Mesothelial cell of epicardium (in vitro differentiated cells): Measurements from ENCODE around the gene NRIP3. TPM values are rescaled to one million over a fixed set of nuclear protein-coding genes. Genes with fewer than 3 reads are reported as not detected.

Source experiments
- DNase-seq, 2 experiments: peaks; one replicate each; pipeline ENCODE4 v3.0.0; 2021; ENCODE audit warnings: low spot score in 2 of 2; ENCODE audit not compliant: unreplicated experiment in 2 of 2
- H3K27ac Mint-ChIP-seq: 2 replicates; pipeline ENCODE4 v1.8.0; 2021; ENCODE audit warnings: mixed read lengths
- H3K27me3 Mint-ChIP-seq: 2 replicates; pipeline ENCODE4 v1.8.0; 2021; ENCODE audit warnings: low read depth, mixed read lengths
- H3K36me3 Mint-ChIP-seq: 2 replicates; pipeline ENCODE4 v1.8.0; 2021; ENCODE audit warnings: mixed read lengths
- H3K4me1 Mint-ChIP-seq: 2 replicates; pipeline ENCODE4 v1.8.0; 2021; ENCODE audit warnings: mixed read lengths
- H3K4me3 Mint-ChIP-seq: 2 replicates; pipeline ENCODE4 v1.8.0; 2021; ENCODE audit warnings: mild to moderate bottlenecking, moderate library complexity, mixed read lengths
- H3K9me3 Mint-ChIP-seq: 2 replicates; pipeline ENCODE4 v1.8.0; 2021; ENCODE audit warnings: mixed read lengths
- total RNA-seq: library from RNA; stranded (reverse); gene quantifications from 3 replicates; pipeline ENCODE4 v1.2.1, GENCODE V29; 2021
- TF ChIP-seq, protein P1 (sequence below): fragments of 200-600 bp; sonication (generic); IDR thresholded peaks from one replicate; pipeline ENCODE4 v1.5.0; 2021; ENCODE audit warnings: antibody characterized with exemption; ENCODE audit not compliant: unreplicated experiment

NRIP3 gene
- total RNA-seq, 1 donor from 2014 or later, result 1.5 TPM

DNA sequence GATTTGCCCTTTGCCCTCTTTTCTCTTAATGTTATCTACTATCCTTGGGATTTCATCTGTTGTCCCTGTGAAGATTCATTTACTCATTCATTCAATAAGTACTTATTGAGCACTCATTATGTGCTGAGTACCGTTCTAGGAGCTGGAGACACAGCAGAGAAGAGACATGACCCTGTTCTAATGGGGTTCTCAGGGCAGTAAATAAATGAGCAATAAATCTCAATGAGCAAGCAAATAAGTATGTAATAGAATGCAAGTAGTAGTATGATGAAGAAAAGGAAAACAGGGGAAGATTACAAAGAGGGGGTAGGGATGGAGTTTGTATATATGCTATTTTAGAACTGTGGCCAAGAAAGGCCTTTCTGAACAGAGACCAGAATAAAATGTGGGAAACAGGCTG is 34.2 kb upstream of the NRIP3 start:
- DNase-seq, result no peak
- Mint-ChIP-seq H3K4me1 (no peaks in the 10 kb centered on the region), H3K27me3 (no peaks in the 10 kb centered on the region), H3K4me3 (no peak overlapping the region), H3K9me3 (no peaks in the 10 kb centered on the region), H3K27ac (no peak overlapping the region), H3K36me3 (no peaks in the 10 kb centered on the region)
- TF ChIP-seq, protein P1, sequence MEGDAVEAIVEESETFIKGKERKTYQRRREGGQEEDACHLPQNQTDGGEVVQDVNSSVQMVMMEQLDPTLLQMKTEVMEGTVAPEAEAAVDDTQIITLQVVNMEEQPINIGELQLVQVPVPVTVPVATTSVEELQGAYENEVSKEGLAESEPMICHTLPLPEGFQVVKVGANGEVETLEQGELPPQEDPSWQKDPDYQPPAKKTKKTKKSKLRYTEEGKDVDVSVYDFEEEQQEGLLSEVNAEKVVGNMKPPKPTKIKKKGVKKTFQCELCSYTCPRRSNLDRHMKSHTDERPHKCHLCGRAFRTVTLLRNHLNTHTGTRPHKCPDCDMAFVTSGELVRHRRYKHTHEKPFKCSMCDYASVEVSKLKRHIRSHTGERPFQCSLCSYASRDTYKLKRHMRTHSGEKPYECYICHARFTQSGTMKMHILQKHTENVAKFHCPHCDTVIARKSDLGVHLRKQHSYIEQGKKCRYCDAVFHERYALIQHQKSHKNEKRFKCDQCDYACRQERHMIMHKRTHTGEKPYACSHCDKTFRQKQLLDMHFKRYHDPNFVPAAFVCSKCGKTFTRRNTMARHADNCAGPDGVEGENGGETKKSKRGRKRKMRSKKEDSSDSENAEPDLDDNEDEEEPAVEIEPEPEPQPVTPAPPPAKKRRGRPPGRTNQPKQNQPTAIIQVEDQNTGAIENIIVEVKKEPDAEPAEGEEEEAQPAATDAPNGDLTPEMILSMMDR, result no peak

DNA sequence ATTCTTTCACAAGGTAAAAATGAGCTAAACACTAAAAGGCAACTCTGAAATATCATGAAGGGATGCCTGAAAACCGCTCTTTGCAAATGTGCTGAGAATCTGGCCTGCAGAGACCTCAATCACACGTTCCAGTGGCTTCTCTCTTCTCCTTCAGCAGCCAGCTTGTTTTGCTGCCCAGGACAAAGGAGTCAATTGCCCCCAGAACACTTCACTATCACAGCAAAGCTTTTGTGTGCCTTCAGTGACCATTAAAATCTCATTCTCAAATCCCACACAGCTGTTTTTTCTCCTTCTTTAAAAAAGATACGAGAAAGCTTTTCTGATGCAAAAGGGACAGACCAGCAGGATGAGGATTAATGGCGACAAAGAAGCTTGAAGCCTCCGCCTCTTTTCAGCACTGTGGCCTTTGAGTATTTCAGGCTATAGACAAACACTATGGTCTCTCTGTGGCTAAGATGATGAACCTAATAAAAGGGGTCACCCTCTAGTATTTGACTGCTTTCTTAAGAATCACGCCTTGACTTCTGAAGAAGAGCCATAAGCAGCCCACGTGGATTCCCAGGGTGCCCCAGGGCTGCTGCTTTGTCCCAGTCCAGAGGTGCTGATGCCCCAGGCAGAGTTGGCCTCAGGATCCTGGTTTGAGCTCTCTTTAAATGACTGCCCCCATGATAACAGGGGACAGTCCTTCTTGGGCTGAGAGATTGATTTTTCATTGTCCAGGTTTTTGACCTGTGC is 33.4 kb upstream of the NRIP3 start:
- Mint-ChIP-seq H3K4me3 (no peak overlapping the region), H3K27ac (no peak overlapping the region), H3K27me3 (no peaks in the 10 kb centered on the region), H3K4me1 (no peaks in the 10 kb centered on the region), H3K36me3 (no peaks in the 10 kb centered on the region), H3K9me3 (no peaks in the 10 kb centered on the region)
- DNase-seq, result no peak
- TF ChIP-seq, protein P1, result no peak

DNA sequence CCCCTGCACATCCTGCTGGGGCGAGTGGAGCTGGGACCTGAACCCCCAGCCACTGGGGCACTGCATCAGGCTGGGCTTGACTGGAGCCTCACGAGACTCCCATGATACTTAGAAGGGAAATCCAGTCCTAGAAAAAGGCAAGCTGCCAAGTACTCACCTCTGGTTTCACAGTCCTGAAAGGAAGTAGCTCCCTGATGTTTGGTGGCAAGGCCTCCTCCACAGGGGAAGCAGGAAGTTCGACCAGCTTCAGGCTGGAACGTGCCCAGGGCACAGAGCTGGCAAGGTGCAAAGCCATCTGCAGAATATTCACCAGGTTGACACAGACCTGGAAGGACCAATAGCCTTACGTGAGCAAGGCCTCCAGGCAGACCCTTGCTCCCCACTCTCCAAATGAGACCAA is 26.8 kb upstream of the NRIP3 start:
- H3K27ac Mint-ChIP-seq, result no peak overlapping the region
- TF ChIP-seq, protein P1, result no peak
- H3K9me3 Mint-ChIP-seq, result no peaks in the 10 kb centered on the region
- no peak overlapping the region for H3K4me3 Mint-ChIP-seq
- H3K27me3 Mint-ChIP-seq, result no peaks in the 10 kb centered on the region
- no peaks in the 10 kb centered on the region for H3K36me3 Mint-ChIP-seq
- H3K4me1 Mint-ChIP-seq, result peaks cover 6% of the 10 kb centered on the region
- no peak for DNase-seq

DNA sequence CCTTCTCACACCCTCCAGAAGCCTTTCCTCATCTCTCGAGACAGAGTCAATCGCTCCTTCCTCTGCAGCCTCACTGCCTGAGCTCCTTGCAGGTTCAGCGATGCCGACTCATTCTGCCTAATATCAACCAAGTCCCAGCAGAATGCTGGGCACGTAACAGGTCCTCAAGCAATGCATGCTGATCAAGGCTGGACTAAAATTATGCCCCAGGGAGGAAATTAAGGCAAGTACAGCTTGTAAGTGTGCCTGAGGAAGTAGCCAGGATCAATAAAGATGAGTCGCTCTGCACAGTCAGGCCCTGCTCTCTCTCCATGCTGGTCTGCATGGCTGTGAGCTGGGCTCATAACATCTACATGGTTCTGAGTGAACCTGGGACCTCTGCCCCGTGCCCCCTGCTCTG is 25.6 kb upstream of the NRIP3 start:
- TF ChIP-seq, protein P1, result no peak
- Mint-ChIP-seq H3K4me1 (peaks cover 6% of the 10 kb centered on the region), H3K36me3 (no peaks in the 10 kb centered on the region), H3K9me3 (no peaks in the 10 kb centered on the region), H3K27me3 (peaks cover 2% of the 10 kb centered on the region), H3K27ac (no peak overlapping the region), H3K4me3 (no peak overlapping the region)
- no peak for DNase-seq

DNA sequence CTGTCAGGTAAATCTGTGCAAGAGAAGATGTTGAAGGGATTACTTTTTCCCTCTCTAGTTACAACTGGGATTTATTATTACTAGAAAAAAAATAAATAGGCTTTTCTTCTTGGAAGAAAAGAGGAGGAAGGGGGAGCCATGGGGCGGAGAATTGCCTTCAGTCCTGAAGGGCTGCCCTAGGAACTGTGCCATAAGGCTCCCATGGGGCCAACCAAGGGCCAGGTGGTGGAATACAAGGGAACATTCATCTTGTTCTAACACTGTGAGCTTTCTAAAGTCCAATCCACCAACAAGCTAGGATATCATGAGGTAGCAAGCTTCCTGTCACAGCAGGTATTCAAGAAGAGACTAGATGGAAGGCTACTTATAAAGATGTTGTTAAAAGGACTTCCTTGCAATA is 24.8 kb upstream of the NRIP3 start:
- H3K9me3 Mint-ChIP-seq, result no peaks in the 10 kb centered on the region
- H3K27me3 Mint-ChIP-seq, result peaks cover 4% of the 10 kb centered on the region
- H3K27ac Mint-ChIP-seq, result no peak overlapping the region
- no peak overlapping the region for H3K4me3 Mint-ChIP-seq
- no peak for DNase-seq
- H3K4me1 Mint-ChIP-seq, result peaks cover 6% of the 10 kb centered on the region
- TF ChIP-seq, protein P1, result no peak
- H3K36me3 Mint-ChIP-seq, result no peaks in the 10 kb centered on the region
